LNCaP clone FGC (cell line): ENCODE data around the gene ADGRF5.

ENCODE experiments used
- DNase-seq: peaks from one replicate; pipeline ENCODE4 v3.0.0-alpha.2; 2011; ENCODE audit warnings: low read depth
- H3K4me3 ChIP-seq: 2 replicates; pipeline ENCODE4 v1.5.1; 2011; ENCODE audit warnings: mild to moderate bottlenecking, low read depth, low read length, control low read depth
- CTCF ChIP-seq: IDR thresholded peaks from 2 replicates; pipeline ENCODE4 v1.5.1; 2012; ENCODE audit warnings: mild to moderate bottlenecking; ENCODE audit not compliant: control insufficient read depth, insufficient read depth; ENCODE audit errors: extremely low read depth

The ADGRF5 gene

DNA sequence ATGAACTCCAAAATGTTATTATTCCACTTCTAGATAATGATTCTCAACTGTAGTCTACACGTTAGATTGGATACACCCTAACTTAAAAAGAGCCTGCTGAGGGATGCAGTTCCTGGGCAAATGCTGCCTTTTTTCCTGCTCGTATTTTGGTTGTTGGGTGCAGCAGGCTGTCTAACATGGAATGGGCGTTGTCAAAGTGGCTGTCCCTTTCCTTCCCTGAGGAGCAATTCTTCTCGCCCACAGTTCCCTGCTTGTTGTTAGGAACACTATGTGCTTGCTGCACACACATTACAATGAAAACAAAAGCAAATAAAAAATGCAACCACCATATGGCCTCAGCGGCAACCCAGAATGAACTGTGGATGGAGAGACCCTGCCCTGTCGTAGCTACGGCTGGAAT lies 1.7 kb upstream of the ADGRF5 start:
- H3K4me3 ChIP-seq: no peak overlapping the region
- TF ChIP-seq CTCF: no peak
- DNase-seq: no peak

- DNase-seq: no peak
Measured at GRCh38 chr6:46921059-46921458, 679 bp downstream of the ADGRF5 start.

DNA sequence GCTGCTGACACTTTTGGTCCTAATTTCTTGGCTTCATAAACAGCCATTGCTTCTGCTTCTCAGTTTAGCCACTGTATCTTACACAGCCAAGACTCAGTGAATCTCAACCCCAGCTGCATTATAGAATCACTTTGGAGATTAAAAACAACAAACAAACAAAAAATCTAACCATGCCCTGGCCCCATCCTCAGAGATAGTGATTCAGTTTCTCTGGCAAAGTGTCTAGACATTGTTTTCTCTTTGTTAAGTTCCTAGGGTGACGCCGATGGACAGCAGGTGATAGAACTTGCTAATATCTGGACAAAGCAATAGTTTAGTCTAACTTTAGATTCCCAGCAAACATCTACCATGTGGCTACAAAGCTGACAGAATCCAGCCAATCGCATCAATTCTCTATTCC lies 2.9 kb downstream of the ADGRF5 start:
- no peak for TF ChIP-seq CTCF
- no peak overlapping the region for H3K4me3 ChIP-seq
- DNase-seq: no peak

More at GRCh38 chr6:46921059-46921458, 679 bp downstream of the ADGRF5 start:
- H3K4me3 ChIP-seq: no peak overlapping the region
- no peak for TF ChIP-seq CTCF

- no peak for DNase-seq
- no peak overlapping the region for H3K4me3 ChIP-seq
- no peak for TF ChIP-seq CTCF
Measured at GRCh38 chr6:46917002-46917545, 4.7 kb downstream of the ADGRF5 start.

DNA sequence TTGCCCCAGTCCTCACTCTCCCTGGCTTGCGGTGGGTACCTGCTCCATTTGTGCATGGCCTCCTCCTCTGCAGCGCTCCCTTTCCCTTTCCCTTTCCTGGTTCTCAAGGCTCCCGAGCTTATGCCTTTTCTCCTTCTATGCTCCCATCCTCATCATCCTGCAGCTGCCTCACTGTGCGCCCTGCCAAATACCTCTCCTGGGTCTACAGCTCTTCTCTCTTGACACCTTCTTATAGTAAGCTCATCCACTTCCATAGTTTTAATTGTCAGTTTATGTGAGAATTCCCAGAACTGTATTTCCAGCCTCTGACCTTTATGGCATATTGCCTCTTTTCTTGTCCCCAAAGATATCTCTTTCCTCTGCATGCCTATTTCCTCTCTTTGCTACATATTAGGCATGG lies 5.9 kb downstream of the ADGRF5 start:
- no peak for DNase-seq
- TF ChIP-seq CTCF: no peak
- H3K4me3 ChIP-seq: no peak overlapping the region

- no peak overlapping the region for H3K4me3 ChIP-seq
- no peak for DNase-seq
- TF ChIP-seq CTCF: no peak
Measured at GRCh38 chr6:46915380-46915779, 6.4 kb downstream of the ADGRF5 start.

- no peak for TF ChIP-seq CTCF
- H3K4me3 ChIP-seq: no peak overlapping the region
- DNase-seq: peak; percentile 48
Measured at GRCh38 chr6:46914279-46914810, 7.4 kb downstream of the ADGRF5 start.
